Measurements from ENCODE around the gene C2orf42.

GRCh38 chr2:70191244-70191735, 471 bp upstream of the C2orf42 start:
- TF ChIP-seq, protein P1, sequence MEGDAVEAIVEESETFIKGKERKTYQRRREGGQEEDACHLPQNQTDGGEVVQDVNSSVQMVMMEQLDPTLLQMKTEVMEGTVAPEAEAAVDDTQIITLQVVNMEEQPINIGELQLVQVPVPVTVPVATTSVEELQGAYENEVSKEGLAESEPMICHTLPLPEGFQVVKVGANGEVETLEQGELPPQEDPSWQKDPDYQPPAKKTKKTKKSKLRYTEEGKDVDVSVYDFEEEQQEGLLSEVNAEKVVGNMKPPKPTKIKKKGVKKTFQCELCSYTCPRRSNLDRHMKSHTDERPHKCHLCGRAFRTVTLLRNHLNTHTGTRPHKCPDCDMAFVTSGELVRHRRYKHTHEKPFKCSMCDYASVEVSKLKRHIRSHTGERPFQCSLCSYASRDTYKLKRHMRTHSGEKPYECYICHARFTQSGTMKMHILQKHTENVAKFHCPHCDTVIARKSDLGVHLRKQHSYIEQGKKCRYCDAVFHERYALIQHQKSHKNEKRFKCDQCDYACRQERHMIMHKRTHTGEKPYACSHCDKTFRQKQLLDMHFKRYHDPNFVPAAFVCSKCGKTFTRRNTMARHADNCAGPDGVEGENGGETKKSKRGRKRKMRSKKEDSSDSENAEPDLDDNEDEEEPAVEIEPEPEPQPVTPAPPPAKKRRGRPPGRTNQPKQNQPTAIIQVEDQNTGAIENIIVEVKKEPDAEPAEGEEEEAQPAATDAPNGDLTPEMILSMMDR (IDR thresholded peaks at IDR 0.05) = no peak
- no peak for TF ChIP-seq POLR2A (IDR thresholded peaks at IDR 0.05)

Measured in right lobe of liver (tissue), 4 donors.